Fibroblast of lung (primary cell): ENCODE measurements around the gene DDR1.

Experiments used
- CTCF ChIP-seq, 2 donors: IDR thresholded peaks in 1 of 2; conservative IDR thresholded peaks in 1 of 2; 1 replicate in 1 of 2; 2 replicates in 1 of 2; pipeline ENCODE4 v1.5.1; 2011 to 2012; ENCODE audit warnings: low read length in 2 of 2, control low read depth in 1 of 2, inconsistent platforms in 1 of 2, low read depth in 1 of 2, mild to moderate bottlenecking in 1 of 2
- EZH2 ChIP-seq: IDR thresholded peaks from 2 replicates; pipeline ENCODE4 v1.5.1; 2012; ENCODE audit warnings: low read length, control low read depth, mild to moderate bottlenecking; ENCODE audit errors: missing control alignments

DNA sequence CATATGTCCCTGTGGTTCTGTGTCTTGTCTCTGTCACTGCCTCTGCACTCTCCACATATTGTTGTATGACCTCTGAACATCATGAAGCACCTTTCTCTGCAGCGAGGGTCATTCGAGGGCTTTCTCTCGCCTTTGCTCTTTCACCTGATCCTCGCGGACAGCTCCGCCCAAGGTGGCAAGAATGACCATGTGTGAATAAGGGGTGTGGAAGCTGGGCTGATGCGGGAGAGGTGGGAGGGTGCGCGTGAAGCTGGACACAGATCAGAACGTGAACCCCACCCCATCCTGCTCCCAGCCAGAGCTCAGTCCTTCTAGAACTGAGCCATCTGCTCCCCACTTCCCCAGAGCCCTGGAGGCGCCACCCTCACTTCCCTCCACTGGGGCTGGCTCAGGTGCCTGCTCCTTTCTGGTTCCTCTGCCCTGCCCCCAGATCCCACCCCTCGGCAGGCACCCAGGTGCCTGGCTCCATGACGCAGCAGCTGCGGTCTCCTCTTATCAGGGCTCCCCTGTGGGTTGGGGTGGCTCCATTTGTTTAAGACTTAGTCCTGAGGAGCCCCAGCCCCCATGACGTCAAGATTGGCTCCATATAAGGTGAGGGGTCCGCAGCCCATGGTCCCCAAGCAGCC, 56.2 kb downstream of the DDR1 start, which contains the start of gene MUCL3:
- TF ChIP-seq CTCF (conservative IDR thresholded peaks at IDR 0.05 in 1 of 2, IDR thresholded peaks at IDR 0.05 in 1 of 2; ENCODE audit: low read depth in 1 of 2, low read length in 2 of 2) (no peak), EZH2 (no peak)
